HepG2 (cell line): ENCODE data around the gene SETD1B. TPM values are rescaled to one million over a fixed set of nuclear protein-coding genes. Genes with fewer than 3 reads are reported as not detected.
A peak's percentile ranks its signal among the peaks of the same experiment; 100 is the strongest.

Experiments used
- ELF3 ChIP-seq: IDR thresholded peaks from 2 replicates; pipeline ENCODE4 v1.6.1; 2016; ENCODE audit warnings: missing genetic modification reagents, missing compliant biosample characterization
- PAX8 ChIP-seq: sonication (generic); formaldehyde crosslinking; IDR thresholded peaks from 2 replicates; pipeline ENCODE4 v1.8.0; 2022; ENCODE audit warnings: mild to moderate bottlenecking, missing genetic modification reagents, borderline replicate concordance
- REL ChIP-seq: sonication (generic); formaldehyde crosslinking; conservative IDR thresholded peaks from 2 replicates; pipeline ENCODE4 v1.8.0; 2022; ENCODE audit warnings: mild to moderate bottlenecking, missing genetic modification reagents, moderate library complexity
- ZFYVE20 ChIP-seq: sonication (generic); formaldehyde crosslinking; IDR thresholded peaks from 2 replicates; pipeline ENCODE4 v1.8.0; 2023; ENCODE audit warnings: low read depth, mild to moderate bottlenecking, moderate library complexity, missing genetic modification reagents, borderline replicate concordance
- ZNF24 ChIP-seq: fragments of 450-650 bp; IDR thresholded peaks from 2 replicates; pipeline ENCODE4 v1.6.1; 2017; ENCODE audit warnings: antibody characterized with exemption, mild to moderate bottlenecking
- polyA plus RNA-seq, 8 experiments: library from polyadenylated mRNA; depleted of rRNA in 3 of 8; stranded (reverse) in 7 of 8; unstranded in 1 of 8; fragments of >200 nt; fragmentation: Illumina TruSeq in 4 of 8; extraction: Trizol in 4 of 8; gene quantifications; 2 replicates each; pipeline versions ENCODE4 v1.2.1 to v1.2.3, GENCODE V29; 2011 to 2016; ENCODE audit warnings: low read depth in 4 of 8, missing spikeins in 1 of 8, mixed read lengths in 1 of 8; ENCODE audit not compliant: insufficient read depth in 1 of 8
- total RNA-seq, 5 experiments: library from RNA; depleted of rRNA; stranded (reverse); fragments of >200 nt; fragmentation: Illumina TruSeq; extraction: Trizol; gene quantifications; 2 replicates each; pipeline ENCODE4 v1.2.3, GENCODE V29; 2016; ENCODE audit warnings: low read depth in 1 of 5
- TF ChIP-seq, protein P1 (sequence below): sonication (generic); formaldehyde crosslinking; IDR thresholded peaks from 2 replicates; pipeline ENCODE4 v1.4.0; 2020; ENCODE audit warnings: missing genetic modification reagents
- TF ChIP-seq, protein P2 (sequence below): sonication (generic); formaldehyde crosslinking; IDR thresholded peaks from 2 replicates; pipeline ENCODE4 v1.4.0; 2020; ENCODE audit warnings: missing genetic modification reagents, borderline replicate concordance
- TF ChIP-seq, protein P3 (sequence below): sonication (generic); formaldehyde crosslinking; IDR thresholded peaks from 2 replicates; pipeline ENCODE4 v1.8.0; 2022; ENCODE audit warnings: mild to moderate bottlenecking, missing genetic modification reagents, moderate library complexity
- TF ChIP-seq, protein P4 (sequence below), 2 experiments: sonication (generic) in 1 of 2; formaldehyde crosslinking in 1 of 2; IDR thresholded peaks; 2 replicates each; pipeline versions ENCODE4 v1.6.1 to v1.9.0; 2014 to 2022; ENCODE audit warnings: antibody characterized with exemption in 1 of 2, borderline replicate concordance in 1 of 2, inconsistent platforms in 1 of 2, low read depth in 1 of 2, missing genetic modification reagents in 1 of 2

The SETD1B gene
- total and polyA plus RNA-seq, 2 of the 13 experiments (the other 11 are each of a cell fraction or from before 2014, with no cell fraction given), result 1.1 to 1.4 TPM

DNA sequence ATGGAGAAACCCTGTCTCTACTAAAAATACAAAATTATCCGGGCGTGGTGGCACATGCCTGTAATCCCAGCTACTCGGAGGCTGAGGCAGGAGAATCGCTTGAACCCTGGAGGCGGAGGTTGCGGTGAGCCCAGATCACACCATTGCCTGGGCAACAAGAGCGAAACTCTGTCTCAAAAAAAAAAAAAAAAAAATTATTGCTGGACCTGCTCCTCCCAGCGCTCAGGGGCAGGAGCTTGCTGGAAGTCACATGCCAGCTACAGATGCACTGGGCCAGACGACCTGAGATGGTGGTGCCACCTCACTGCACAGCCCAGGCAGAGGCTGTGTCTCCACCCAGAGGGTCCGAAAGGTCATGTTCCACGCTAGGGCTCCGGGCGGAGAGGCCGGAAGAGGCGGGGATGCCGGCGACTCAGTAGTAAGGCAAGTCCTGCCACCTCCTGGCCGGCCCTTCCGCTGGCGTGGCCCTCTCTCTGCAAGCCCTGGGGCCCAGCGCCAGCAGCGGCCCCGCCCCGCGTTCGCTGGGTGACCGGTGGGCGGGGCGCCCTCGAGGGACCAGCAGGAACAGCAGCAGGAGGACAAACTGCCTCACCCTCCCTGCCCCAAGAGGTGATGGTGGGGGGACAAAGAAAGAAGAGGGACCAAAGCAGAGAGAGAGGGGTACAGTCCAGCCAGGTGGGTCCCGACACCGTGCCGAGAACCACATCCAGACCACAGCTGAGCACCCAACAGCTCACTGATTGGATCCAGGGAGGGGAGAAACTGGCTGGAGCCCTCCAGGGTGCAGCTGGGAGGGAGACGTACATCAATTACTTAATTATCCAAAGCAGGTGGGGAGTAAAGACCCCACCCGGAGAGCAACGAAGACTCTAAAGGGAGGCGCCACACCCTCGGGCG lies 6.7 kb upstream of the SETD1B start (continued):
- TF ChIP-seq, protein P1, sequence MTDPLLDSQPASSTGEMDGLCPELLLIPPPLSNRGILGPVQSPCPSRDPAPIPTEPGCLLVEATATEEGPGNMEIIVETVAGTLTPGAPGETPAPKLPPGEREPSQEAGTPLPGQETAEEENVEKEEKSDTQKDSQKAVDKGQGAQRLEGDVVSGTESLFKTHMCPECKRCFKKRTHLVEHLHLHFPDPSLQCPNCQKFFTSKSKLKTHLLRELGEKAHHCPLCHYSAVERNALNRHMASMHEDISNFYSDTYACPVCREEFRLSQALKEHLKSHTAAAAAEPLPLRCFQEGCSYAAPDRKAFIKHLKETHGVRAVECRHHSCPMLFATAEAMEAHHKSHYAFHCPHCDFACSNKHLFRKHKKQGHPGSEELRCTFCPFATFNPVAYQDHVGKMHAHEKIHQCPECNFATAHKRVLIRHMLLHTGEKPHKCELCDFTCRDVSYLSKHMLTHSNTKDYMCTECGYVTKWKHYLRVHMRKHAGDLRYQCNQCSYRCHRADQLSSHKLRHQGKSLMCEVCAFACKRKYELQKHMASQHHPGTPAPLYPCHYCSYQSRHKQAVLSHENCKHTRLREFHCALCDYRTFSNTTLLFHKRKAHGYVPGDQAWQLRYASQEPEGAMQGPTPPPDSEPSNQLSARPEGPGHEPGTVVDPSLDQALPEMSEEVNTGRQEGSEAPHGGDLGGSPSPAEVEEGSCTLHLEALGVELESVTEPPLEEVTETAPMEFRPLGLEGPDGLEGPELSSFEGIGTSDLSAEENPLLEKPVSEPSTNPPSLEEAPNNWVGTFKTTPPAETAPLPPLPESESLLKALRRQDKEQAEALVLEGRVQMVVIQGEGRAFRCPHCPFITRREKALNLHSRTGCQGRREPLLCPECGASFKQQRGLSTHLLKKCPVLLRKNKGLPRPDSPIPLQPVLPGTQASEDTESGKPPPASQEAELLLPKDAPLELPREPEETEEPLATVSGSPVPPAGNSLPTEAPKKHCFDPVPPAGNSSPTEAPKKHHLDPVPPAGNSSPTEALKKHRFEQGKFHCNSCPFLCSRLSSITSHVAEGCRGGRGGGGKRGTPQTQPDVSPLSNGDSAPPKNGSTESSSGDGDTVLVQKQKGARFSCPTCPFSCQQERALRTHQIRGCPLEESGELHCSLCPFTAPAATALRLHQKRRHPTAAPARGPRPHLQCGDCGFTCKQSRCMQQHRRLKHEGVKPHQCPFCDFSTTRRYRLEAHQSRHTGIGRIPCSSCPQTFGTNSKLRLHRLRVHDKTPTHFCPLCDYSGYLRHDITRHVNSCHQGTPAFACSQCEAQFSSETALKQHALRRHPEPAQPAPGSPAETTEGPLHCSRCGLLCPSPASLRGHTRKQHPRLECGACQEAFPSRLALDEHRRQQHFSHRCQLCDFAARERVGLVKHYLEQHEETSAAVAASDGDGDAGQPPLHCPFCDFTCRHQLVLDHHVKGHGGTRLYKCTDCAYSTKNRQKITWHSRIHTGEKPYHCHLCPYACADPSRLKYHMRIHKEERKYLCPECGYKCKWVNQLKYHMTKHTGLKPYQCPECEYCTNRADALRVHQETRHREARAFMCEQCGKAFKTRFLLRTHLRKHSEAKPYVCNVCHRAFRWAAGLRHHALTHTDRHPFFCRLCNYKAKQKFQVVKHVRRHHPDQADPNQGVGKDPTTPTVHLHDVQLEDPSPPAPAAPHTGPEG (CRISPR knock-in tag), result peak; percentile 59; the same call in 1 of the 2 replicates
- peak; percentile 72; the same call in 1 of the 2 replicates for TF ChIP-seq ELF3 (CRISPR knock-in tag)
- TF ChIP-seq ZFYVE20, result 0 out of 2 replicates have a peak, but pooled peaks have one; percentile 33
- TF ChIP-seq, protein P2, sequence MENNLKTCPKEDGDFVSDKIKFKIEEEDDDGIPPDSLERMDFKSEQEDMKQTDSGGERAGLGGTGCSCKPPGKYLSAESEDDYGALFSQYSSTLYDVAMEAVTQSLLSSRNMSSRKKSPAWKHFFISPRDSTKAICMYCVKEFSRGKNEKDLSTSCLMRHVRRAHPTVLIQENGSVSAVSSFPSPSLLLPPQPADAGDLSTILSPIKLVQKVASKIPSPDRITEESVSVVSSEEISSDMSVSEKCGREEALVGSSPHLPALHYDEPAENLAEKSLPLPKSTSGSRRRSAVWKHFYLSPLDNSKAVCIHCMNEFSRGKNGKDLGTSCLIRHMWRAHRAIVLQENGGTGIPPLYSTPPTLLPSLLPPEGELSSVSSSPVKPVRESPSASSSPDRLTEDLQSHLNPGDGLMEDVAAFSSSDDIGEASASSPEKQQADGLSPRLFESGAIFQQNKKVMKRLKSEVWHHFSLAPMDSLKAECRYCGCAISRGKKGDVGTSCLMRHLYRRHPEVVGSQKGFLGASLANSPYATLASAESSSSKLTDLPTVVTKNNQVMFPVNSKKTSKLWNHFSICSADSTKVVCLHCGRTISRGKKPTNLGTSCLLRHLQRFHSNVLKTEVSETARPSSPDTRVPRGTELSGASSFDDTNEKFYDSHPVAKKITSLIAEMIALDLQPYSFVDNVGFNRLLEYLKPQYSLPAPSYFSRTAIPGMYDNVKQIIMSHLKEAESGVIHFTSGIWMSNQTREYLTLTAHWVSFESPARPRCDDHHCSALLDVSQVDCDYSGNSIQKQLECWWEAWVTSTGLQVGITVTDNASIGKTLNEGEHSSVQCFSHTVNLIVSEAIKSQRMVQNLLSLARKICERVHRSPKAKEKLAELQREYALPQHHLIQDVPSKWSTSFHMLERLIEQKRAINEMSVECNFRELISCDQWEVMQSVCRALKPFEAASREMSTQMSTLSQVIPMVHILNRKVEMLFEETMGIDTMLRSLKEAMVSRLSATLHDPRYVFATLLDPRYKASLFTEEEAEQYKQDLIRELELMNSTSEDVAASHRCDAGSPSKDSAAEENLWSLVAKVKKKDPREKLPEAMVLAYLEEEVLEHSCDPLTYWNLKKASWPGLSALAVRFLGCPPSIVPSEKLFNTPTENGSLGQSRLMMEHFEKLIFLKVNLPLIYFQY (CRISPR knock-in tag), result peak; percentile 81; the same call in 1 of the 2 replicates
- no peak for TF ChIP-seq PAX8
- TF ChIP-seq, protein P3, sequence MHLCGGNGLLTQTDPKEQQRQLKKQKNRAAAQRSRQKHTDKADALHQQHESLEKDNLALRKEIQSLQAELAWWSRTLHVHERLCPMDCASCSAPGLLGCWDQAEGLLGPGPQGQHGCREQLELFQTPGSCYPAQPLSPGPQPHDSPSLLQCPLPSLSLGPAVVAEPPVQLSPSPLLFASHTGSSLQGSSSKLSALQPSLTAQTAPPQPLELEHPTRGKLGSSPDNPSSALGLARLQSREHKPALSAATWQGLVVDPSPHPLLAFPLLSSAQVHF (CRISPR knock-in tag), result no peak
- no peak for TF ChIP-seq REL (CRISPR knock-in tag)
- no peak for TF ChIP-seq ZNF24
- TF ChIP-seq, protein P4, sequence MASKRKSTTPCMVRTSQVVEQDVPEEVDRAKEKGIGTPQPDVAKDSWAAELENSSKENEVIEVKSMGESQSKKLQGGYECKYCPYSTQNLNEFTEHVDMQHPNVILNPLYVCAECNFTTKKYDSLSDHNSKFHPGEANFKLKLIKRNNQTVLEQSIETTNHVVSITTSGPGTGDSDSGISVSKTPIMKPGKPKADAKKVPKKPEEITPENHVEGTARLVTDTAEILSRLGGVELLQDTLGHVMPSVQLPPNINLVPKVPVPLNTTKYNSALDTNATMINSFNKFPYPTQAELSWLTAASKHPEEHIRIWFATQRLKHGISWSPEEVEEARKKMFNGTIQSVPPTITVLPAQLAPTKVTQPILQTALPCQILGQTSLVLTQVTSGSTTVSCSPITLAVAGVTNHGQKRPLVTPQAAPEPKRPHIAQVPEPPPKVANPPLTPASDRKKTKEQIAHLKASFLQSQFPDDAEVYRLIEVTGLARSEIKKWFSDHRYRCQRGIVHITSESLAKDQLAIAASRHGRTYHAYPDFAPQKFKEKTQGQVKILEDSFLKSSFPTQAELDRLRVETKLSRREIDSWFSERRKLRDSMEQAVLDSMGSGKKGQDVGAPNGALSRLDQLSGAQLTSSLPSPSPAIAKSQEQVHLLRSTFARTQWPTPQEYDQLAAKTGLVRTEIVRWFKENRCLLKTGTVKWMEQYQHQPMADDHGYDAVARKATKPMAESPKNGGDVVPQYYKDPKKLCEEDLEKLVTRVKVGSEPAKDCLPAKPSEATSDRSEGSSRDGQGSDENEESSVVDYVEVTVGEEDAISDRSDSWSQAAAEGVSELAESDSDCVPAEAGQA (IDR thresholded peaks at IDR 0.05; ENCODE audit: low read depth), result no peak
- TF ChIP-seq, protein P4 (CRISPR knock-in tag; IDR thresholded peaks at IDR 0.05; ENCODE audit: borderline replicate concordance), result no peak
